ENCODE results near the gene ASIP.

DNA sequence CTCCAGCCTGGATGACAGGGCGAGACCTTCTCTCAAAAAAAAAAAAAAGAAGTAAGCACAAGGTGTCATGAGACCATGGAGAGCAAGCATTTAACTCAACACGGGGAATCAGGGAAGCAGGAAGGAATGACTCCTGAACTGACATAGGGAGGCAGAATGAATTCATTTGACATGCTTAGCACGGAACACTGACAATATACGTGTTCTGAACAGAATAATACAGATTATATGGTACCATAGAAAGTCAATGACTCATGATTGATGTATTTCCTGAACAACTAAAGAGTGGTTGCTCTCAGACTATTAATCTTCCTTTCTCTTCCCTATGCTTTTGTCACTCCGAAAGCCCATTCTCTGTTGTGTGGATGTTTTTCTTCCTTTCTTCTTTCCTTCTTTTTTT lies 20.7 kb upstream of the ASIP start:
- TF ChIP-seq EZH2phosphoT487 (IDR thresholded peaks at IDR 0.05), result no peak
- TF ChIP-seq, protein P1, sequence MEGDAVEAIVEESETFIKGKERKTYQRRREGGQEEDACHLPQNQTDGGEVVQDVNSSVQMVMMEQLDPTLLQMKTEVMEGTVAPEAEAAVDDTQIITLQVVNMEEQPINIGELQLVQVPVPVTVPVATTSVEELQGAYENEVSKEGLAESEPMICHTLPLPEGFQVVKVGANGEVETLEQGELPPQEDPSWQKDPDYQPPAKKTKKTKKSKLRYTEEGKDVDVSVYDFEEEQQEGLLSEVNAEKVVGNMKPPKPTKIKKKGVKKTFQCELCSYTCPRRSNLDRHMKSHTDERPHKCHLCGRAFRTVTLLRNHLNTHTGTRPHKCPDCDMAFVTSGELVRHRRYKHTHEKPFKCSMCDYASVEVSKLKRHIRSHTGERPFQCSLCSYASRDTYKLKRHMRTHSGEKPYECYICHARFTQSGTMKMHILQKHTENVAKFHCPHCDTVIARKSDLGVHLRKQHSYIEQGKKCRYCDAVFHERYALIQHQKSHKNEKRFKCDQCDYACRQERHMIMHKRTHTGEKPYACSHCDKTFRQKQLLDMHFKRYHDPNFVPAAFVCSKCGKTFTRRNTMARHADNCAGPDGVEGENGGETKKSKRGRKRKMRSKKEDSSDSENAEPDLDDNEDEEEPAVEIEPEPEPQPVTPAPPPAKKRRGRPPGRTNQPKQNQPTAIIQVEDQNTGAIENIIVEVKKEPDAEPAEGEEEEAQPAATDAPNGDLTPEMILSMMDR (IDR thresholded peaks at IDR 0.05), result no peak
- no peak for TF ChIP-seq EZH2 (IDR thresholded peaks at IDR 0.05)

Measured in neural progenitor cell (in vitro differentiated cells).